Gastroesophageal sphincter (tissue), 3 donors: ENCODE measurements around the gene PTMS.

Experiments
- CTCF ChIP-seq, 4 experiments: fragments of 200-600 bp in 2 of 4; fragments of 450-650 bp in 2 of 4; sonication (generic) in 1 of 4; IDR thresholded peaks; one replicate each; pipeline ENCODE4 v1.5.1; 2017 to 2019; ENCODE audit warnings: antibody characterized with exemption in 4 of 4, mild to moderate bottlenecking in 2 of 4, moderate library complexity in 2 of 4
- EP300 ChIP-seq: sonication (generic); formaldehyde crosslinking; IDR thresholded peaks from one replicate; pipeline ENCODE4 v1.6.1; 2017; ENCODE audit warnings: antibody characterized with exemption, mild to moderate bottlenecking
- POLR2A ChIP-seq, 2 donors: fragments of 450-650 bp; IDR thresholded peaks; one replicate each; pipeline ENCODE4 v1.6.1; 2017; ENCODE audit warnings: antibody characterized with exemption in 2 of 2, mild to moderate bottlenecking in 2 of 2, moderate library complexity in 1 of 2
- POLR2AphosphoS5 ChIP-seq: sonication (generic); formaldehyde crosslinking; IDR thresholded peaks from one replicate; pipeline ENCODE4 v1.6.1; 2017; ENCODE audit warnings: antibody characterized with exemption

- TF ChIP-seq CTCF (IDR thresholded peaks at IDR 0.05) (no peak), POLR2AphosphoS5 (no peak), POLR2A (IDR thresholded peaks at IDR 0.05) (no peak), EP300 (no peak)
These were observed 52.1 kb downstream of the PTMS start for GRCh38 chr12:6818222-6818621.
